ENCODE results near the gene UPK3B.
"Not testable (repeated sequence)": the region's sequence is repeated elsewhere in the genome, so short reads cannot be mapped to it uniquely, and the experiment has no call there.

Gene UPK3B

DNA sequence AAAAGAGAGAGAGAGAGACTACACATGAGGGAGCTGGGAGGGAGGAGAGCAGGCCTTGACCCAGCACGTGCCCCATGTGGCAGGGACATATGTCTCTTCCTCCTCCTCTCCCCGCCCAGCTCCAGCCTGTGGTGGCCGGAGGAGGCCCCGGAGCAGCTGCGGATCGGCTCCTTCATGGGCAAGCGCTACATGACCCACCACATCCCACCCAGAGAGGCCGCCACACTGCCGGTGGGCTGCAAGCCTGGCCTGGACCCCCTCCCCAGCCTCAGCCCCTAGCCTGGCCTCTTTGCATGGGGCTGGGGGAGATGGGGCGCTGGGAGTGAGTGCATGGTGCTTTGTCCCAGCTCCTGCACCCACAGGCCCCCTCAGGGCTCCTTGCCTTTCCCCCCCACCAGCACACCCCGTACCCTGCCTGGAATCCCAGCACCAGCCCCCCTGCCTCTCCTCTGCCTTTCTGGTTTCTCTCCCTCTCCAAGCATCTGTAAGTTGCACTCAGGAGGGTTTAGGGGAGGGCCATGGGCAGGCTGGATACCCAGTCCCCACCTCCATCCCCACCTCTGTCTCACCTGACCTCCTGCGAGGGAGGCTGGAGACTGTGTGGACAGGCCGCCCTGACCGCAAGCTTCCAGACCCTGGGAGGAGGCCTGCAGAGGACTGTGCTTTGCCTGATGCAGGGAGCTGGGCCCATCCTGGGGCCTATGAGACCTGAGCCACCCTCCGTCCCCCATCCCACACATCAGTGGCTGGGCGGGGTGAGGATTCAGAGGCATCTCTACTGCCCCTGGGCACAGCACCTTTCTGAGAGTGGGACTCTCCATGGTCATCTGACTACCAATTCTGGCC lies 4.8 kb downstream of the UPK3B start:
- DNase-seq, result no peak

- DNase-seq, result no peak
These were observed 5.7 kb downstream of the UPK3B start for GRCh38 chr7:76515999-76516443.

GRCh38 chr7:76516932-76517331 lies 6.6 kb downstream of the UPK3B start:
- not testable (repeated sequence) for DNase-seq

DNA sequence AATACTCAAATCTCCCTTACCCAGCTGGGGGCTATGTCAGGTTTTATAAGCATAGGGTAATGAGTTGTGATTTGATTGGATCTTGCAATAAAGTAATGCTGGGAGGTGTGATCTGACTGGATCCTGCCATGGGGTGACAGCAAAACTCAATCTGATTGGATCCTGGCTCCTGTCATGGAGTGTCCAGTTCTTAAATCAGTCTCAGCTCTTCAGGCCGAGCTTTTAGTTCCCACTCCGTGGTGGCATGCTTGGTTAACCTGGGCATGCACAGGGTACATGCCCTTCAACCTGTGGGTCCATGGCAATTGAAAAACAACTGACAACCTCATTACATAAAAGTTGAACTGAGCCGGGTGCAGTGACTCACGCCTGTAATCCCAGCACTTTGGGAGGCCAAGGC lies 15.8 kb downstream of the UPK3B start:
- not testable (repeated sequence) for DNase-seq

DNA sequence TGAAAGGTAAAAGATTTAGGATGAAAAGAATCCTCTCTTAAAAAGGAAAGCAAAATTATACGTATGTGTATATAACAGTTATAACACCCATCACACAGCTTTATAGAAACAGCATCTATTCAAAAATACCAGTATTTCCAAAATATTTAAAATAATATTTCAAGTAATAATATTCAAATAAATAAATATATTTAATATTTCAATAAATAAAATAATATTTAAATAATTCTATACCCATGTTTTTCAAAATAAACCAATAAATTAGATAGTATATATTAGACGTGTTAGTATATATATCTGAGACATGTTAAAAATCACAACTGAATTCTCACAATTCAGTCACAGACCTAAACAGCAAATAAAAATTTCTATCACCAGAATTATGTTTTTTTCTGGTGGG lies 21.3 kb downstream of the UPK3B start:
- DNase-seq, result not testable (repeated sequence)

GRCh38 chr7:76543197-76543596 lies 32.8 kb downstream of the UPK3B start, which contains the start of gene SPDYE16:
SPDYE16 (minus strand) TSS chr7:76543297; CDS start chr7:76541459, 1,838 bp downstream.
- not testable (repeated sequence) for DNase-seq

GRCh38 chr7:76549025-76549854 lies 38.9 kb downstream of the UPK3B start:
- DNase-seq, result peak; percentile 90

GRCh38 chr7:76549855-76550248 lies 39.5 kb downstream of the UPK3B start:
- not testable (repeated sequence) for DNase-seq

GRCh38 chr7:76551992-76552391 lies 41.6 kb downstream of the UPK3B start:
- not testable (repeated sequence) for DNase-seq

DNA sequence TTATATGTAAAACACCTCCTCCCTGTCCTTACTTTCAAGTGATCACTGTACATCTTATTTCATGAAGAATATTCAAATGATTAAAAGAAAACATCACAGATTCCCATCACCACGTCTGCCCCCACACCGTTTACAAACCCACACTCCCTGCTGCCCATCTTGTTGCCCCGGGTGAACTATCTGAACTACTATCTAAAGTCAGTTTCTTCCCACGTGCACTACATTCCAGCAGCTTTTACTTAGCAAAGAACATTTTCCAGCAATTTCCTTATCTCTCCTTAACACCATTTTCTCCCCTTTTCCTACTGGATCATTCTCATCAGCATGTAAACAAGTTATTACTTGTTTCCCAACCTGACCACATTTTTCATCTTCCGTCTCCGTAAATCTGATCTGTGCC lies 49.3 kb downstream of the UPK3B start:
- DNase-seq, result not testable (repeated sequence)

GRCh38 chr7:76560157-76560556 lies 49.8 kb downstream of the UPK3B start:
- DNase-seq, result not testable (repeated sequence)

DNA sequence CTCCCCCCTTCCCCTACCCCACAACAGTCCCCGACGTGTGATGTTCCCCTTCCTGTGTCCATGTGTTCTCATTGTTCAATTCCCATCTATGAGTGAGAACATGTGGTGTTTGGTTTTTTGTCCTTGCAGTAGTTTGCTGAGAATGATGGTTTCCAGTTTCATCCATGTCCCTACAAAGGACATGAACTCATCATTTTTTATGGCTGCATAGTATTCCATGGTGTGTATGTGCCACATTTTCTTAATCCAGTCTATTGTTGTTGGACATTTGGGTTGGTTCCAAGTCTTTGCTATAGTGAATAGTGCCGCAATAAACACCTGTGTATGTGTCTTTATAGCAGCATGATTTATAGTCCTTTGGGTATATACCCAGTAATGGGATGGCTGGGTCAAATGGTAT lies 51.0 kb downstream of the UPK3B start:
- DNase-seq, result not testable (repeated sequence)

- not testable (repeated sequence) for DNase-seq
These were observed 54.6 kb downstream of the UPK3B start for GRCh38 chr7:76565001-76565400.
